Measurements from ENCODE around the gene HDAC1. TPM values are rescaled to one million over a fixed set of nuclear protein-coding genes. Genes with fewer than 3 reads are reported as not detected.

HDAC1 gene
- total and polyA plus RNA-seq, 2 of the 13 experiments (the other 11 are each of a cell fraction or from before 2014, with no cell fraction given), result 93.5 to 189 TPM

DNA sequence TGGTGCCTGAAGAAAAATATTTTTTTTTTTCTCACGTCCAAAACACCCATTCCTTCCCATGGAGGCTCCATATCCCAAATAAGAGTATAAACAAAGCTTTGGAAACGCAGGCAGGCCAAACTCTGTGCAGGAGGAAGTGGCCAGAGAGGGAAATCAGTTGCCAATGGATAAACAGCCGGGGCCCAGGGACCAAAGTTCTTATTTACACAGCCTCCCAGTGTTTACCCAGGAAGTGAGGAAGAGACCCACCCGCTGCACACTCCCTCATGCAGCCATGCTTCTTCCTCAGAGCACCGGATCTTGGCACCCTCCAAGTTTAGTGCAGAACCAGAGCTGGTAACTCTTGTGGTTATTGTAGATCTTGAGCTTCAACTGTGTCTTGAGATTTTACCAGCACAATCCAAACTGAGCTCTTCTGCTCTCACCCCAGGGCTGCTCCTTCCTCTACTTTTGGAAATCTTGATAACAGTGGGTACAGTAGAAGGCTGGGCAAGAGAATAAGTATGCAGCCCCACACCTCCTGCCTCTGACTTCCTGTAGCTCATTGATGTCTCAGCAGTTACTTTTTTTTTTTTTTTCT lies 29.9 kb downstream of the HDAC1 start (continued):
- TF ChIP-seq ZNF577 (CRISPR knock-in tag; IDR thresholded peaks at IDR 0.05; ENCODE audit: borderline replicate concordance, low read depth), result no peak
- TF ChIP-seq, protein P1, sequence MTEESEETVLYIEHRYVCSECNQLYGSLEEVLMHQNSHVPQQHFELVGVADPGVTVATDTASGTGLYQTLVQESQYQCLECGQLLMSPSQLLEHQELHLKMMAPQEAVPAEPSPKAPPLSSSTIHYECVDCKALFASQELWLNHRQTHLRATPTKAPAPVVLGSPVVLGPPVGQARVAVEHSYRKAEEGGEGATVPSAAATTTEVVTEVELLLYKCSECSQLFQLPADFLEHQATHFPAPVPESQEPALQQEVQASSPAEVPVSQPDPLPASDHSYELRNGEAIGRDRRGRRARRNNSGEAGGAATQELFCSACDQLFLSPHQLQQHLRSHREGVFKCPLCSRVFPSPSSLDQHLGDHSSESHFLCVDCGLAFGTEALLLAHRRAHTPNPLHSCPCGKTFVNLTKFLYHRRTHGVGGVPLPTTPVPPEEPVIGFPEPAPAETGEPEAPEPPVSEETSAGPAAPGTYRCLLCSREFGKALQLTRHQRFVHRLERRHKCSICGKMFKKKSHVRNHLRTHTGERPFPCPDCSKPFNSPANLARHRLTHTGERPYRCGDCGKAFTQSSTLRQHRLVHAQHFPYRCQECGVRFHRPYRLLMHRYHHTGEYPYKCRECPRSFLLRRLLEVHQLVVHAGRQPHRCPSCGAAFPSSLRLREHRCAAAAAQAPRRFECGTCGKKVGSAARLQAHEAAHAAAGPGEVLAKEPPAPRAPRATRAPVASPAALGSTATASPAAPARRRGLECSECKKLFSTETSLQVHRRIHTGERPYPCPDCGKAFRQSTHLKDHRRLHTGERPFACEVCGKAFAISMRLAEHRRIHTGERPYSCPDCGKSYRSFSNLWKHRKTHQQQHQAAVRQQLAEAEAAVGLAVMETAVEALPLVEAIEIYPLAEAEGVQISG (CRISPR knock-in tag; IDR thresholded peaks at IDR 0.05), result peak; percentile 59; the same call in 1 of the 2 replicates
- TF ChIP-seq SMARCC2 (IDR thresholded peaks at IDR 0.05), result no peak
- no peak for TF ChIP-seq ATAD3A (CRISPR knock-in tag; IDR thresholded peaks at IDR 0.05)
- no peak for TF ChIP-seq GPN1 (CRISPR knock-in tag; IDR thresholded peaks at IDR 0.05; ENCODE audit: borderline replicate concordance)
- TF ChIP-seq, protein P2, sequence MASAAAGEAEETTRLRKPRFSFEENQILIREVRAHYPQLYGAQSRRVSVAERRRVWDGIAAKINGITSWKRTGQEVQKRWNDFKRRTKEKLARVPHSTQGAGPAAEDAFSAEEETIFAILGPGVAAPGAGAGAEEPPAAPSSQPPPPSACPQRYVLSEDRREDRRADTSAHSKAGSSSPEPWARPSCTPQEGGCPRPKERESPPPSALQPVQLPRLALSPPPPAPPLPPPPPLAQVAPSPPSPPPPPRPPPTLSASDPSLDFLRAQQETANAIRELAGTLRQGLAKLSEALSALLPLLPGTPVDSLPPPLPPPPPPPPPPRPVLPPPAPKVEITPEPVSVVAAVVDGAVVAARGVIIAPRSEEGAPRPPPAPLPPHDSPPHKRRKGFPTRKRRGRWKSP (CRISPR knock-in tag; IDR thresholded peaks at IDR 0.05), result peak; percentile 82; the same call in 1 of the 2 replicates
- TF ChIP-seq, protein P3, sequence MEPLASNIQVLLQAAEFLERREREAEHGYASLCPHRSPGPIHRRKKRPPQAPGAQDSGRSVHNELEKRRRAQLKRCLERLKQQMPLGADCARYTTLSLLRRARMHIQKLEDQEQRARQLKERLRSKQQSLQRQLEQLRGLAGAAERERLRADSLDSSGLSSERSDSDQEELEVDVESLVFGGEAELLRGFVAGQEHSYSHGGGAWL (CRISPR knock-in tag; IDR thresholded peaks at IDR 0.05), result peak; percentile 59; the same call in 1 of the 2 replicates
- TF ChIP-seq FOXA3 (CRISPR knock-in tag; IDR thresholded peaks at IDR 0.05), result peak; percentile 100
- TF ChIP-seq, protein P4, sequence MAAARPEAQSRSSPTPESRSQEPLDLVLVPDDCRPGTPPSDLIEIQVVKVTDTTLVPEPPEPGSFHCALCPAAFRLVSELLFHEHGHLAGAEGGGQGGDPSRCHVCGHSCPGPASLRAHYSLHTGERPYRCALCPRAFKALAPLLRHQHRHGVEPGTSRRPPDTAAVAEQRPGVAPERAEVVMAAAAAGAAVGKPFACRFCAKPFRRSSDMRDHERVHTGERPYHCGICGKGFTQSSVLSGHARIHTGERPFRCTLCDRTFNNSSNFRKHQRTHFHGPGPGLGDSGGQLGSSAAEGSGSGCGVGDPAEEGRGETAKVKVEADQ (CRISPR knock-in tag; IDR thresholded peaks at IDR 0.05; ENCODE audit: borderline replicate concordance), result no peak
- TF ChIP-seq, protein P5, sequence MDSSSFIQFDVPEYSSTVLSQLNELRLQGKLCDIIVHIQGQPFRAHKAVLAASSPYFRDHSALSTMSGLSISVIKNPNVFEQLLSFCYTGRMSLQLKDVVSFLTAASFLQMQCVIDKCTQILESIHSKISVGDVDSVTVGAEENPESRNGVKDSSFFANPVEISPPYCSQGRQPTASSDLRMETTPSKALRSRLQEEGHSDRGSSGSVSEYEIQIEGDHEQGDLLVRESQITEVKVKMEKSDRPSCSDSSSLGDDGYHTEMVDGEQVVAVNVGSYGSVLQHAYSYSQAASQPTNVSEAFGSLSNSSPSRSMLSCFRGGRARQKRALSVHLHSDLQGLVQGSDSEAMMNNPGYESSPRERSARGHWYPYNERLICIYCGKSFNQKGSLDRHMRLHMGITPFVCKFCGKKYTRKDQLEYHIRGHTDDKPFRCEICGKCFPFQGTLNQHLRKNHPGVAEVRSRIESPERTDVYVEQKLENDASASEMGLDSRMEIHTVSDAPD (CRISPR knock-in tag; IDR thresholded peaks at IDR 0.05), result peak; percentile 38; the same call in 1 of the 2 replicates
- TF ChIP-seq MTF2 (CRISPR knock-in tag; IDR thresholded peaks at IDR 0.05; ENCODE audit: borderline replicate concordance), result no peak
- no peak for TF ChIP-seq ATF7 (IDR thresholded peaks at IDR 0.05)
- no peak for TF ChIP-seq ATF7 (CRISPR knock-in tag; IDR thresholded peaks at IDR 0.05)
- TF ChIP-seq, protein P6, sequence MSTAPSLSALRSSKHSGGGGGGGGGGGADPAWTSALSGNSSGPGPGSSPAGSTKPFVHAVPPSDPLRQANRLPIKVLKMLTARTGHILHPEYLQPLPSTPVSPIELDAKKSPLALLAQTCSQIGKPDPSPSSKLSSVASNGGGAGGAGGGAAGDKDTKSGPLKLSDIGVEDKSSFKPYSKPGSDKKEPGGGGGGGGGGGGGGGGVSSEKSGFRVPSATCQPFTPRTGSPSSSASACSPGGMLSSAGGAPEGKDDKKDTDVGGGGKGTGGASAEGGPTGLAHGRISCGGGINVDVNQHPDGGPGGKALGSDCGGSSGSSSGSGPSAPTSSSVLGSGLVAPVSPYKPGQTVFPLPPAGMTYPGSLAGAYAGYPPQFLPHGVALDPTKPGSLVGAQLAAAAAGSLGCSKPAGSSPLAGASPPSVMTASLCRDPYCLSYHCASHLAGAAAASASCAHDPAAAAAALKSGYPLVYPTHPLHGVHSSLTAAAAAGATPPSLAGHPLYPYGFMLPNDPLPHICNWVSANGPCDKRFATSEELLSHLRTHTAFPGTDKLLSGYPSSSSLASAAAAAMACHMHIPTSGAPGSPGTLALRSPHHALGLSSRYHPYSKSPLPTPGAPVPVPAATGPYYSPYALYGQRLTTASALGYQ (CRISPR knock-in tag; IDR thresholded peaks at IDR 0.05), result peak; percentile 72; the same call in 1 of the 2 replicates
- no peak for TF ChIP-seq ZNF660 (CRISPR knock-in tag; IDR thresholded peaks at IDR 0.05; ENCODE audit: borderline replicate concordance, low read depth)
- TF ChIP-seq, protein P7, sequence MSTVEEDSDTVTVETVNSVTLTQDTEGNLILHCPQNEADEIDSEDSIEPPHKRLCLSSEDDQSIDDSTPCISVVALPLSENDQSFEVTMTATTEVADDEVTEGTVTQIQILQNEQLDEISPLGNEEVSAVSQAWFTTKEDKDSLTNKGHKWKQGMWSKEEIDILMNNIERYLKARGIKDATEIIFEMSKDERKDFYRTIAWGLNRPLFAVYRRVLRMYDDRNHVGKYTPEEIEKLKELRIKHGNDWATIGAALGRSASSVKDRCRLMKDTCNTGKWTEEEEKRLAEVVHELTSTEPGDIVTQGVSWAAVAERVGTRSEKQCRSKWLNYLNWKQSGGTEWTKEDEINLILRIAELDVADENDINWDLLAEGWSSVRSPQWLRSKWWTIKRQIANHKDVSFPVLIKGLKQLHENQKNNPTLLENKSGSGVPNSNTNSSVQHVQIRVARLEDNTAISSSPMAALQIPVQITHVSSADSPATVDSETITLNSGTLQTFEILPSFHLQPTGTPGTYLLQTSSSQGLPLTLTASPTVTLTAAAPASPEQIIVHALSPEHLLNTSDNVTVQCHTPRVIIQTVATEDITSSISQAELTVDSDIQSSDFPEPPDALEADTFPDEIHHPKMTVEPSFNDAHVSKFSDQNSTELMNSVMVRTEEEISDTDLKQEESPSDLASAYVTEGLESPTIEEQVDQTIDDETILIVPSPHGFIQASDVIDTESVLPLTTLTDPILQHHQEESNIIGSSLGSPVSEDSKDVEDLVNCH (CRISPR knock-in tag; IDR thresholded peaks at IDR 0.05), result no peak
- no peak for TF ChIP-seq MYNN (CRISPR knock-in tag; IDR thresholded peaks at IDR 0.05; ENCODE audit: low read depth)

All from HepG2 (cell line).